ENCODE measurements around the gene PDLIM3.

PDLIM3 gene

GRCh38 chr4:185522451-185522850, 12.9 kb downstream of the PDLIM3 start:
- in situ Hi-C loops (cut with MboI; ENCODE audit: low sequenced_read_pairs, unreplicated experiment), result no loop called here
- no peak for TF ChIP-seq CTCF (IDR thresholded peaks at IDR 0.05; ENCODE audit: borderline replicate concordance, control extremely low read depth, extremely low read depth, insufficient read depth, missing control alignments)
- DNase-seq (ENCODE audit: low spot score), result no peak

- TF ChIP-seq CTCF (IDR thresholded peaks at IDR 0.05; ENCODE audit: borderline replicate concordance, control extremely low read depth, extremely low read depth, insufficient read depth, missing control alignments), result no peak
- no peak for DNase-seq (ENCODE audit: low spot score)
- in situ Hi-C loops (cut with MboI; ENCODE audit: low sequenced_read_pairs, unreplicated experiment), result no loop called here
Observed at GRCh38 chr4:185520119-185520518, 15.2 kb downstream of the PDLIM3 start.

- no peak for DNase-seq (ENCODE audit: low spot score)
- no peak for TF ChIP-seq CTCF (IDR thresholded peaks at IDR 0.05; ENCODE audit: borderline replicate concordance, control extremely low read depth, extremely low read depth, insufficient read depth, missing control alignments)
- in situ Hi-C loops (cut with MboI; ENCODE audit: low sequenced_read_pairs, unreplicated experiment), result no loop called here
Observed at GRCh38 chr4:185518494-185518893, 16.8 kb downstream of the PDLIM3 start.

GRCh38 chr4:185518069-185518468, 17.2 kb downstream of the PDLIM3 start:
- TF ChIP-seq CTCF (IDR thresholded peaks at IDR 0.05; ENCODE audit: borderline replicate concordance, control extremely low read depth, extremely low read depth, insufficient read depth, missing control alignments), result no peak
- in situ Hi-C loops (cut with MboI; ENCODE audit: low sequenced_read_pairs, unreplicated experiment), result no loop called here
- no peak for DNase-seq (ENCODE audit: low spot score)

- TF ChIP-seq CTCF (IDR thresholded peaks at IDR 0.05; ENCODE audit: borderline replicate concordance, control extremely low read depth, extremely low read depth, insufficient read depth, missing control alignments), result no peak
- in situ Hi-C loops (cut with MboI; ENCODE audit: low sequenced_read_pairs, unreplicated experiment), result no loop called here
- DNase-seq (ENCODE audit: low spot score), result no peak
Observed at GRCh38 chr4:185515248-185515647, 20.1 kb downstream of the PDLIM3 start.

- in situ Hi-C loops (cut with MboI; ENCODE audit: low sequenced_read_pairs, unreplicated experiment), result no loop called here
- TF ChIP-seq CTCF (IDR thresholded peaks at IDR 0.05; ENCODE audit: borderline replicate concordance, control extremely low read depth, extremely low read depth, insufficient read depth, missing control alignments), result no peak
- DNase-seq (ENCODE audit: low spot score), result no peak
Observed at GRCh38 chr4:185514182-185514697, 21.1 kb downstream of the PDLIM3 start.
